Testis (tissue), 2 donors: Measurements from ENCODE around the gene NT5M.

ENCODE experiments used
- CTCF ChIP-seq, 3 experiments: fragments of 450-650 bp in 2 of 3; fragments of 200-600 bp in 1 of 3; sonication (generic) in 1 of 3; IDR thresholded peaks; one replicate each; pipeline ENCODE4 v1.5.1; 2016 to 2019; ENCODE audit warnings: antibody characterized with exemption in 3 of 3, mild to moderate bottlenecking in 2 of 3, moderate library complexity in 1 of 3
- POLR2A ChIP-seq: fragments of 450-650 bp; IDR thresholded peaks from one replicate; pipeline ENCODE4 v1.6.1; 2017; ENCODE audit warnings: antibody characterized with exemption, mild to moderate bottlenecking, moderate library complexity

DNA sequence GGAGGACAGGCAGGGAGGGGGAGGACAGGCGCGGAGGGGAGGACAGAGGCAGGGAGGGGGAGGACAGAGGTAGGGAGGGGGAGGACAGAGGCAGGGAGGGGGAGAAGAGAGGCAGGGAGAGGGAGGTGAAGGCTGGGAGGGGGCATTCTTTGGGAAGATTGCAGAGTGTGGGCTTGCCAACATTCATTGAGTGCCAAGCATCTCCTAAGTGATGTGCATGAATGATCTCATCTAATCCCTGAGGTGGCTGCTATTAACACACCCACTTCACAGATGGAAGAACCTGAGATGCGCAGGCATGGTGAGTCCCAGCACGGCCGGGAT lies 58.3 kb downstream of the NT5M start:
- TF ChIP-seq CTCF (IDR thresholded peaks at IDR 0.05), result no peak
- TF ChIP-seq POLR2A, result no peak
